B cell (primary cell): ENCODE measurements around the gene MAFF. TPM values are rescaled to one million over a fixed set of nuclear protein-coding genes. Genes with fewer than 3 reads are reported as not detected.

Source experiments
- ATAC-seq: fragments of 200-7000 bp; cut with Tn5 transposase; one replicate; pipeline ENCODE4 v1.10.0; 2021; ENCODE audit warnings: low read depth, mild to moderate bottlenecking, moderate number of reproducible peaks, moderate library complexity
- CTCF ChIA-PET: fragments of 350-600 bp; sonication (Branson Sonifier 250); formaldehyde crosslinking; loops from one replicate; lab custom pipeline; 2021; ENCODE audit warnings: antibody characterized with exemption, inconsistent platforms; lab: Charles Lee
- POLR2A ChIA-PET: fragments of 350-600 bp; sonication (Branson Sonifier 250); formaldehyde crosslinking; loops from one replicate; lab custom pipeline; 2021; ENCODE audit warnings: antibody characterized with exemption; lab: Charles Lee
- DNase-seq: peaks from one replicate; pipeline ENCODE4 v3.0.0; 2013
- H2AFZ ChIP-seq: 2 replicates; pipeline ENCODE4 v1.6.1; 2012; ENCODE audit warnings: mild to moderate bottlenecking, low read depth, low read length; ENCODE audit not compliant: insufficient read depth, poor library complexity, severe bottlenecking
- H3K27ac ChIP-seq, 2 donors: 1 replicate in 1 of 2; 2 replicates in 1 of 2; pipeline ENCODE4 v1.5.1; 2012 to 2013; ENCODE audit warnings: low read length in 2 of 2, mild to moderate bottlenecking in 2 of 2, moderate library complexity in 1 of 2
- H3K27me3 ChIP-seq, 4 experiments: fragments of 200-600 bp in 1 of 4; sonication (generic) in 1 of 4; replicated peaks in 1 of 4; 1 replicate in 2 of 4; 2 replicates in 2 of 4; pipeline versions ENCODE4 v1.6.1 to v1.7.0; 2013 to 2016; ENCODE audit warnings: low read length in 3 of 4, mild to moderate bottlenecking in 2 of 4, mixed read lengths in 1 of 4, moderate library complexity in 1 of 4; ENCODE audit not compliant: insufficient read depth in 4 of 4, control insufficient read depth in 3 of 4; ENCODE audit errors: control extremely low read depth in 1 of 4
- H3K36me3 ChIP-seq, 2 experiments: replicated peaks in 1 of 2; 1 replicate in 1 of 2; 2 replicates in 1 of 2; pipeline versions ENCODE4 v1.6.1 to v1.7.1; 2013; ENCODE audit warnings: low read length in 1 of 2; ENCODE audit not compliant: insufficient read depth in 2 of 2, control insufficient read depth in 1 of 2; ENCODE audit errors: control extremely low read depth in 1 of 2, extremely low read depth in 1 of 2
- H3K4me1 ChIP-seq, 2 donors: fragments of 200-600 bp in 1 of 2; sonication (generic) in 1 of 2; 1 replicate in 1 of 2; 2 replicates in 1 of 2; pipeline versions ENCODE4 v1.5.1 to v1.6.1; 2013 to 2017; ENCODE audit warnings: low read length in 2 of 2; ENCODE audit not compliant: control insufficient read depth in 2 of 2, insufficient read depth in 2 of 2
- H3K4me2 ChIP-seq: replicated peaks from 2 replicates; pipeline ENCODE3; 2012; ENCODE audit warnings: mild to moderate bottlenecking, low read depth, low read length; ENCODE audit not compliant: poor library complexity, severe bottlenecking
- H3K4me3 ChIP-seq, 5 experiments: fragments of 200-600 bp in 1 of 5; sonication (generic) in 1 of 5; 1 replicate in 3 of 5; 2 replicates in 2 of 5; pipeline versions ENCODE4 v1.5.1 to v1.7.0; 2011 to 2016; ENCODE audit warnings: low read length in 4 of 5, mild to moderate bottlenecking in 4 of 5, low read depth in 2 of 5, control low read depth in 1 of 5, moderate library complexity in 1 of 5; ENCODE audit not compliant: insufficient read depth in 1 of 5; ENCODE audit errors: control extremely low read depth in 1 of 5, extremely low read depth in 1 of 5
- H3K79me2 ChIP-seq: fragments of 200-600 bp; sonication (generic); one replicate; pipeline ENCODE4 v1.6.0; 2016; ENCODE audit warnings: low read length; ENCODE audit not compliant: control insufficient read depth, insufficient read depth
- H3K9ac ChIP-seq: fragments of 200-600 bp; sonication (generic); 2 replicates; pipeline ENCODE4 v1.6.1; 2017; ENCODE audit warnings: mild to moderate bottlenecking, low read length, moderate library complexity
- H3K9me3 ChIP-seq, 3 donors: one replicate each; pipeline versions ENCODE4 v1.6.1 to v1.7.1; 2013; ENCODE audit warnings: low read length in 2 of 3; ENCODE audit not compliant: control insufficient read depth in 2 of 3, insufficient read depth in 1 of 3; ENCODE audit errors: control extremely low read depth in 1 of 3
- H4K20me1 ChIP-seq: 2 replicates; pipeline ENCODE4 v1.6.0; 2012; ENCODE audit warnings: mild to moderate bottlenecking, low read length; ENCODE audit not compliant: insufficient read depth, control insufficient read depth, poor library complexity, severe bottlenecking
- H3K27ac Mint-ChIP-seq: one replicate; pipeline ENCODE4 v1.8.0; 2021; ENCODE audit warnings: mixed read lengths
- H3K27me3 Mint-ChIP-seq: one replicate; pipeline ENCODE4 v1.8.0; 2021; ENCODE audit warnings: mixed read lengths
- H3K4me1 Mint-ChIP-seq: one replicate; pipeline ENCODE4 v1.8.0; 2021; ENCODE audit warnings: mixed read lengths
- H3K4me3 Mint-ChIP-seq: one replicate; pipeline ENCODE4 v1.8.0; 2021; ENCODE audit warnings: mixed read lengths
- H3K9me3 Mint-ChIP-seq: one replicate; pipeline ENCODE4 v1.8.0; 2022; ENCODE audit warnings: mixed read lengths; ENCODE audit not compliant: insufficient read depth
- EZH2 ChIP-seq: IDR thresholded peaks from 2 replicates; pipeline ENCODE4 v1.6.1; 2012; ENCODE audit warnings: borderline replicate concordance, low read depth, mild to moderate bottlenecking, moderate library complexity, low read length; ENCODE audit not compliant: insufficient read depth, poor library complexity, severe bottlenecking
- WGBS: methylation state at CpG from one replicate; pipeline ENCODE4 v1.1.5; 2013; ENCODE audit warnings: missing lambda C conversion rate; ENCODE audit not compliant: insufficient coverage; 5-methylcytosine and 5-hydroxymethylcytosine counted together
- intact Hi-C: fragments of 100-400 bp; cut with micrococcal nuclease; formaldehyde crosslinking; loops from one replicate; pipeline ENCODE4 v1.10.0; 2022
- polyA plus RNA-seq: library from polyadenylated mRNA; depleted of rRNA; stranded (reverse); fragments of >200 nt; gene quantifications from 2 replicates; pipeline ENCODE4 v1.2.3, GENCODE V29; 2012
- total RNA-seq, 2 donors: library from RNA; stranded (reverse); fragments of 120-200 nt in 1 of 2; gene quantifications; 1 replicate in 1 of 2; 2 replicates in 1 of 2; pipeline versions ENCODE4 v1.2.3 to v1.2.4, GENCODE V29; 2013 to 2022
- TF ChIP-seq, protein P1 (sequence below): fragments of 200-600 bp; IDR thresholded peaks from one replicate; pipeline ENCODE4 v1.8.0; 2022; ENCODE audit warnings: antibody characterized with exemption, mild to moderate bottlenecking

The MAFF gene
- total and polyA plus RNA-seq, 2 donors (not counting 1 experiment from before 2014, with no cell fraction given), result 5.3 to 18.0 TPM

DNA sequence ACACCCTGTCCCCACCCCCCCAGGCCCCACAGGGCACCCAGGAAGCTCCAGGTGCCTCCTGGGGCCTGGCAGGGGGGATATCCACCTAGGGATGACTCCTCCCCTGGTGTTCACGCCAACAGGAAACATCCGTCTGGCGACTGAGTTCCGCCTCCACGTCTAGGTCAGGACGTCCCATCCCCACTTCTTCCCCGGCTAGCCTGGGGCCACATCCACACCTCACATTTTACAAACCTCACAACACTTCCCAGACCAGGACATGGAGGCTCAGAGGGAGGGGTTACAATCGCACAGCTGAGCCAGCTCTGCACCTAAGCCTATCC is 21.0 kb downstream of the MAFF start:
- 78% methylated on average over 8 of the region's 8 CpGs for WGBS
- no peaks in the 10 kb centered on the region for H3K4me1 Mint-ChIP-seq
- Histone ChIP-seq H4K20me1 (no peaks in the 10 kb centered on the region), H3K4me2 (no peak overlapping the region), H3K27me3 (no peaks in the 10 kb centered on the region), H3K9me3 (no peaks in the 10 kb centered on the region), H2AFZ (no peak overlapping the region), H3K9ac (no peak overlapping the region), H3K4me1 (no peaks in the 10 kb centered on the region), H3K79me2 (no peaks in the 10 kb centered on the region), H3K27ac (no peak overlapping the region), H3K4me3 (no peak overlapping the region), H3K36me3 (no peaks in the 10 kb centered on the region)
- CTCF ChIA-PET, result interaction anchor here (0.8 to 1.0 kb wide), 2 partner anchors 8 to 19 kb away, joined by 3 read pairs; no protein-coding TSS in a partner anchor
- TF ChIP-seq, protein P1, sequence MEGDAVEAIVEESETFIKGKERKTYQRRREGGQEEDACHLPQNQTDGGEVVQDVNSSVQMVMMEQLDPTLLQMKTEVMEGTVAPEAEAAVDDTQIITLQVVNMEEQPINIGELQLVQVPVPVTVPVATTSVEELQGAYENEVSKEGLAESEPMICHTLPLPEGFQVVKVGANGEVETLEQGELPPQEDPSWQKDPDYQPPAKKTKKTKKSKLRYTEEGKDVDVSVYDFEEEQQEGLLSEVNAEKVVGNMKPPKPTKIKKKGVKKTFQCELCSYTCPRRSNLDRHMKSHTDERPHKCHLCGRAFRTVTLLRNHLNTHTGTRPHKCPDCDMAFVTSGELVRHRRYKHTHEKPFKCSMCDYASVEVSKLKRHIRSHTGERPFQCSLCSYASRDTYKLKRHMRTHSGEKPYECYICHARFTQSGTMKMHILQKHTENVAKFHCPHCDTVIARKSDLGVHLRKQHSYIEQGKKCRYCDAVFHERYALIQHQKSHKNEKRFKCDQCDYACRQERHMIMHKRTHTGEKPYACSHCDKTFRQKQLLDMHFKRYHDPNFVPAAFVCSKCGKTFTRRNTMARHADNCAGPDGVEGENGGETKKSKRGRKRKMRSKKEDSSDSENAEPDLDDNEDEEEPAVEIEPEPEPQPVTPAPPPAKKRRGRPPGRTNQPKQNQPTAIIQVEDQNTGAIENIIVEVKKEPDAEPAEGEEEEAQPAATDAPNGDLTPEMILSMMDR, result no peak
- no peak for TF ChIP-seq EZH2
- no peaks in the 10 kb centered on the region for H3K9me3 Mint-ChIP-seq
- intact Hi-C loops, result no loop called here
- no peak overlapping the region for H3K27ac Mint-ChIP-seq
- POLR2A ChIA-PET, result no interaction called here
- no peaks in the 10 kb centered on the region for H3K27me3 Mint-ChIP-seq
- DNase-seq (no peak), ATAC-seq (no peak)
- no peak overlapping the region for H3K4me3 Mint-ChIP-seq

- H3K4me3 ChIP-seq, result no peak overlapping the region
- no peaks in the 10 kb centered on the region for H3K79me2 ChIP-seq
- TF ChIP-seq, protein P1, result no peak
- no peak for TF ChIP-seq EZH2
- H3K36me3 ChIP-seq, result no peaks in the 10 kb centered on the region
- no peak overlapping the region for H3K9ac ChIP-seq
- Mint-ChIP-seq H3K27ac (no peak overlapping the region), H3K4me1 (no peaks in the 10 kb centered on the region), H3K9me3 (no peaks in the 10 kb centered on the region), H3K4me3 (no peak overlapping the region), H3K27me3 (no peaks in the 10 kb centered on the region)
- DNase-seq (no peak), ATAC-seq (no peak)
- H3K4me2 ChIP-seq, result no peak overlapping the region
- H3K27me3 ChIP-seq, result no peaks in the 10 kb centered on the region
- H3K27ac ChIP-seq, result no peak overlapping the region
- intact Hi-C loops, result no loop called here
- H3K4me1 ChIP-seq, result no peaks in the 10 kb centered on the region
- POLR2A ChIA-PET, result no interaction called here
- no peaks in the 10 kb centered on the region for H3K9me3 ChIP-seq
- WGBS, result 97% methylated on average over 6 of the region's 12 CpGs
- H4K20me1 ChIP-seq, result no peaks in the 10 kb centered on the region
- CTCF ChIA-PET, result interaction anchor here (0.6 to 1.0 kb wide), 3 partner anchors 9 to 81 kb away, joined by 3 to 6 read pairs (median 3); no protein-coding TSS in a partner anchor
- no peak overlapping the region for H2AFZ ChIP-seq
Observed at GRCh38 chr22:38223289-38223960, 21.6 kb downstream of the MAFF start.
